Testis (tissue), 3 donors: ENCODE measurements around the gene WDCP. TPM values are rescaled to one million over a fixed set of nuclear protein-coding genes. Genes with fewer than 3 reads are reported as not detected.

Source experiments
- DNase-seq: peaks from one replicate; pipeline ENCODE4 v3.0.0-alpha.2; 2019
- H3K27ac ChIP-seq, 2 donors: fragments of 200-600 bp; sonication (generic); one replicate each; pipeline ENCODE4 v1.5.1; 2019
- H3K27me3 ChIP-seq: fragments of 200-600 bp; sonication (generic); one replicate; pipeline ENCODE4 v1.5.1; 2019
- H3K36me3 ChIP-seq: fragments of 200-600 bp; sonication (generic); one replicate; pipeline ENCODE4 v1.5.1; 2017; ENCODE audit warnings: low read depth; ENCODE audit errors: missing control alignments
- H3K4me1 ChIP-seq: fragments of 200-600 bp; sonication (generic); one replicate; pipeline ENCODE4 v1.5.1; 2019
- H3K4me3 ChIP-seq, 2 donors: fragments of 200-600 bp; sonication (generic); one replicate each; pipeline ENCODE4 v1.5.1; 2017 to 2019
- H3K9me3 ChIP-seq: fragments of 200-600 bp; sonication (generic); one replicate; pipeline ENCODE4 v1.5.1; 2017
- CTCF ChIP-seq, 3 experiments: fragments of 450-650 bp in 2 of 3; fragments of 200-600 bp in 1 of 3; sonication (generic) in 1 of 3; IDR thresholded peaks; one replicate each; pipeline ENCODE4 v1.5.1; 2016 to 2019; ENCODE audit warnings: antibody characterized with exemption in 3 of 3, mild to moderate bottlenecking in 2 of 3, moderate library complexity in 1 of 3
- POLR2A ChIP-seq: fragments of 450-650 bp; IDR thresholded peaks from one replicate; pipeline ENCODE4 v1.6.1; 2017; ENCODE audit warnings: antibody characterized with exemption, mild to moderate bottlenecking, moderate library complexity
- WGBS, 2 donors: methylation state at CpG; one replicate each; pipeline ENCODE4 v1.1.5; 2018; 5-methylcytosine and 5-hydroxymethylcytosine counted together
- intact Hi-C: fragments of 100-400 bp; cut with DNase I; formaldehyde crosslinking; loops from one replicate; pipeline ENCODE4 v1.15.1; 2023; ENCODE audit warnings: low total_unique reads
- polyA plus RNA-seq: library from polyadenylated mRNA; stranded (reverse); fragments of 350-450 nt; fragmentation: Illumina TruSeq; extraction: RNeasy Lipid Tissue Mini Kit (QIAGEN cat#74804); gene quantifications from one replicate; pipeline ENCODE4 v1.2.3, GENCODE V29; 2014; ENCODE audit warnings: low read depth, low replicate concordance; ENCODE audit not compliant: insufficient read depth
- total RNA-seq, 2 donors: library from RNA; depleted of rRNA; stranded (reverse); fragments of >200 nt; gene quantifications; one replicate each; pipeline ENCODE4 v1.2.3, GENCODE V29; 2016

WDCP gene
- total and polyA plus RNA-seq, 3 donors from 2014 or later, result 9.8 to 11.5 (median 10.4) TPM

GRCh38 chr2:24008672-24009366, 38.4 kb downstream of the WDCP start:
- no peaks in the 10 kb centered on the region for H3K9me3 ChIP-seq
- no peak overlapping the region for H3K27ac ChIP-seq
- H3K27me3 ChIP-seq, result no peaks in the 10 kb centered on the region
- DNase-seq, result no peak
- H3K4me1 ChIP-seq, result peaks cover 4% of the 10 kb centered on the region
- no peaks in the 10 kb centered on the region for H3K36me3 ChIP-seq
- TF ChIP-seq POLR2A, result no peak
- TF ChIP-seq CTCF (IDR thresholded peaks at IDR 0.05), result no peak
- intact Hi-C loops, result no loop called here
- 79 to 81% methylated on average over 13 of the region's 13 CpGs for WGBS, 2 donors
- H3K4me3 ChIP-seq, result no peak overlapping the region

- Histone ChIP-seq H3K27ac (no peak overlapping the region), H3K27me3 (no peaks in the 10 kb centered on the region)
Measured at GRCh38 chr2:24007693-24008092, 39.5 kb downstream of the WDCP start.

DNA sequence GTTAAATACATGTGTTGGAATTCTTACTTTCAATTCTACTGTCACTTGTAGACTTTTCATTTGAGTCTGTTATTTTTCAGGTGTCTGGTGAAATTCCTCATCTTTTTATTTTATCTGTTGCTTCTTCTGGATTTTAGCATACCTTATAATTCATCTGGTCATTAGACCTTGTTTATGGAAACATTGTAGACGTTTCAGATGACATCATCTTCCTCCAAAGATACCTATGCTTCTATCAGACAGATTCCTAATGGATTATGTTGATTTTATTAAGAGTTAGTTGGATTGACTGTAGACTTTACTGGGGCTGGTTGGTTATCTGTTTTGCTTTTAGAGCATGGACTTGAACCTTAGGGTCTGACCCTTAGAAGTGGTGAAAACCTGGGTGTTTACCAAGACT, 52.6 kb downstream of the WDCP start:
- Histone ChIP-seq H3K9me3 (no peaks in the 10 kb centered on the region), H3K4me3 (no peak overlapping the region), H3K27me3 (no peaks in the 10 kb centered on the region), H3K27ac (no peak overlapping the region), H3K4me1 (no peaks in the 10 kb centered on the region), H3K36me3 (no peaks in the 10 kb centered on the region)
- TF ChIP-seq CTCF (IDR thresholded peaks at IDR 0.05) (no peak), POLR2A (no peak)
- intact Hi-C loops, result no loop called here
- no peak for DNase-seq
- WGBS, 2 donors, result 67% methylated on average over 1 of the region's 1 CpG

More at GRCh38 chr2:24007693-24008092, 39.5 kb downstream of the WDCP start:
- no peak for DNase-seq
- no peaks in the 10 kb centered on the region for H3K36me3 ChIP-seq
- peaks cover 4% of the 10 kb centered on the region for H3K4me1 ChIP-seq
- intact Hi-C loops, result no loop called here
- no peaks in the 10 kb centered on the region for H3K9me3 ChIP-seq
- H3K4me3 ChIP-seq, result no peak overlapping the region
- TF ChIP-seq CTCF (IDR thresholded peaks at IDR 0.05) (no peak), POLR2A (no peak)

- intact Hi-C loops, result no loop called here
- H3K27ac ChIP-seq, result no peak overlapping the region
- no peak for DNase-seq
- no peaks in the 10 kb centered on the region for H3K9me3 ChIP-seq
- no peak overlapping the region for H3K4me3 ChIP-seq
- 95 to 98% methylated on average over 8 of the region's 8 CpGs for WGBS, 2 donors
- H3K4me1 ChIP-seq, result no peaks in the 10 kb centered on the region
- no peak for TF ChIP-seq CTCF (IDR thresholded peaks at IDR 0.05)
- no peak for TF ChIP-seq POLR2A
- no peaks in the 10 kb centered on the region for H3K36me3 ChIP-seq
- no peaks in the 10 kb centered on the region for H3K27me3 ChIP-seq
Measured at GRCh38 chr2:23993736-23994269, 53.4 kb downstream of the WDCP start.

DNA sequence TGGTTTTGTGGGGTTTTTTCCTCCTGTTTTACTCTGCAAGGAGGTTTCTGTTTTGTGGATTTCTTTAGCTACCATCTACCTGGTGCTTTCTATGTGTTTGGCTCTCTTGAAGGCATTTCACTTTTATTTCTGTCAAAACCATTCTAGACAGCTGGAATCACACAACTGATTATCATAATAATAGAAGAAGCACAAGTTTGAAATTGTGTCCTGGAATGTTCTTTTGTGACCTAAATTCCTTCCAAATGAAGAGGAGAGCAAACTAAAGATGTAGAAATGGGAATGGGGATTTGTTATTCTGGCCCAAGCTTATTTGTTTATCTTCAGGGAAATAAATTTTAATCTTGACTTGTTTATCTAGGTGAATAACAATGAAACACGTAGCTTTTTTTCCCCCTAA, 54.3 kb downstream of the WDCP start:
- intact Hi-C loops, result no loop called here
- no peaks in the 10 kb centered on the region for H3K36me3 ChIP-seq
- no peak for DNase-seq
- H3K9me3 ChIP-seq, result no peaks in the 10 kb centered on the region
- no peak overlapping the region for H3K27ac ChIP-seq
- 33 to 48% methylated on average over 1 of the region's 1 CpG for WGBS, 2 donors
- H3K4me1 ChIP-seq, result no peaks in the 10 kb centered on the region
- no peaks in the 10 kb centered on the region for H3K27me3 ChIP-seq
- TF ChIP-seq POLR2A (no peak), CTCF (IDR thresholded peaks at IDR 0.05) (no peak)
- no peak overlapping the region for H3K4me3 ChIP-seq
